H1 (cell line): Measurements from ENCODE around the gene CEACAM7. TPM values are rescaled to one million over a fixed set of nuclear protein-coding genes. Genes with fewer than 3 reads are reported as not detected.

ENCODE experiments used
- polyA plus RNA-seq, 7 experiments: library from polyadenylated mRNA; depleted of rRNA in 3 of 7; stranded (reverse) in 5 of 7; unstranded in 2 of 7; fragments of >200 nt in 5 of 7; fragments of 200-250 nt in 2 of 7; gene quantifications; 1 replicate in 5 of 7; 2 replicates in 1 of 7; 4 replicates in 1 of 7; pipeline versions ENCODE4 v1.2.1 to v1.2.3, GENCODE V29; 2011 to 2013; ENCODE audit warnings: missing spikeins in 2 of 7, mixed read lengths in 2 of 7
- small RNA-seq: library from polyadenylated mRNA; stranded (forward); fragments of <200 nt; extraction: miRNeasy Mini kit (QIAGEN cat#:217004); gene quantifications from one replicate; pipeline ENCODE3, GENCODE V24; 2013; ENCODE audit not compliant: insufficient read depth
- total RNA-seq: library from RNA; stranded (reverse); fragmentation: NEBNext Ultra II Directional; extraction: Animal tissue kit (Norgen Biotek cat#: 25700); gene quantifications from 2 replicates; pipeline ENCODE4 v1.2.1, GENCODE V29; 2021

Gene CEACAM7
- total and polyA plus RNA-seq, 2 of the 8 experiments (the other 6 are each of a cell fraction or from before 2014, with no cell fraction given), result not detected

Small RNA genes lying within 50 kb of the gene (small RNA-seq; reads per million reads assigned to genes)
- gene AC243960.4, result not detected

Other genes starting within 250 kb of the CEACAM7 start
- 86.8 and 92.2 TPM in 2 replicates for gene DMAC2, start 248.4 kb downstream of the CEACAM7 start, total RNA-seq
- gene DMAC2, start 248.4 kb downstream of the CEACAM7 start, polyA plus RNA-seq (2011; rRNA removed), result 170 and 190 TPM in 2 replicates
- gene ERICH4, start 245.1 kb downstream of the CEACAM7 start, total RNA-seq, result not detected in 2 replicates
- gene ERICH4, start 245.1 kb downstream of the CEACAM7 start, polyA plus RNA-seq (2011; rRNA removed), result not detected in 2 replicates
- gene CEACAM21, start 112.1 kb downstream of the CEACAM7 start, total RNA-seq, result not detected in 2 replicates
- 0.06 TPM in 1 of 2 replicates, not detected in the other for gene CEACAM21, start 112.1 kb downstream of the CEACAM7 start, polyA plus RNA-seq (2011; rRNA removed)
- not detected in 2 replicates for gene CEACAM4, start 61.2 kb downstream of the CEACAM7 start, total RNA-seq
- not detected in 2 replicates for gene CEACAM4, start 61.2 kb downstream of the CEACAM7 start, polyA plus RNA-seq (2011; rRNA removed)
- gene CEACAM5, start 20.4 kb upstream of the CEACAM7 start, total RNA-seq, result not detected in 2 replicates
- not detected in 2 replicates for gene CEACAM5, start 20.4 kb upstream of the CEACAM7 start, polyA plus RNA-seq (2011; rRNA removed)
- gene CEACAM6, start 67.3 kb upstream of the CEACAM7 start, total RNA-seq, result not detected in 2 replicates
- gene CEACAM6, start 67.3 kb upstream of the CEACAM7 start, polyA plus RNA-seq (2011; rRNA removed), result not detected in 2 replicates
- not detected in 2 replicates for gene CEACAM3, start 108.3 kb upstream of the CEACAM7 start, total RNA-seq
- not detected in 2 replicates for gene CEACAM3, start 108.3 kb upstream of the CEACAM7 start, polyA plus RNA-seq (2011; rRNA removed)
- gene LYPD4, start 156.4 kb upstream of the CEACAM7 start, total RNA-seq, result not detected in 2 replicates
- gene LYPD4, start 156.4 kb upstream of the CEACAM7 start, polyA plus RNA-seq (2011; rRNA removed), result 0.06 TPM in 1 of 2 replicates, not detected in the other
- not detected in 2 replicates for gene DMRTC2, start 156.8 kb upstream of the CEACAM7 start, total RNA-seq
- gene DMRTC2, start 156.8 kb upstream of the CEACAM7 start, polyA plus RNA-seq (2011; rRNA removed), result not detected in 2 replicates
- 2,817 and 2,831 TPM in 2 replicates for gene RPS19, start 172.0 kb upstream of the CEACAM7 start, total RNA-seq
- gene RPS19, start 172.0 kb upstream of the CEACAM7 start, polyA plus RNA-seq (2011; rRNA removed), result 5,751 and 9,112 TPM in 2 replicates
- 0.54 TPM in 1 of 2 replicates, not detected in the other for gene CD79A, start 189.0 kb upstream of the CEACAM7 start, total RNA-seq
- 0.77 and 0.83 TPM in 2 replicates for gene CD79A, start 189.0 kb upstream of the CEACAM7 start, polyA plus RNA-seq (2011; rRNA removed)
- 49.0 and 54.6 TPM in 2 replicates for gene ARHGEF1, start 194.9 kb upstream of the CEACAM7 start, total RNA-seq
- gene ARHGEF1, start 194.9 kb upstream of the CEACAM7 start, polyA plus RNA-seq (2011; rRNA removed), result 23.0 and 41.1 TPM in 2 replicates
- not detected in 2 replicates for gene ERFL, start 240.2 kb upstream of the CEACAM7 start, total RNA-seq
- 0.08 and 0.12 TPM in 2 replicates for gene ERFL, start 240.2 kb upstream of the CEACAM7 start, polyA plus RNA-seq (2011; rRNA removed)